GM12878 (cell line): ENCODE data around the gene PPP2R3A. TPM values are rescaled to one million over a fixed set of nuclear protein-coding genes. Genes with fewer than 3 reads are reported as not detected.

Source experiments
- ATAC-seq: fragments of 200-7000 bp; cut with Tn5 transposase; 3 replicates; pipeline ENCODE4 v1.9.1; 2020; ENCODE audit warnings: mild to moderate bottlenecking, moderate library complexity
- BruUV-seq: library from RNA; stranded (reverse); fragments of 400-500 nt; replicated peaks from 2 replicates; lab custom pipeline; 2021; lab: Mats Ljungman, UMichigan
- CTCF ChIA-PET: fragments of 300-600 bp; sonication (Branson Sonifier 250); formaldehyde crosslinking; extraction: SDS; loops from one replicate; lab custom pipeline; 2021; ENCODE audit warnings: inconsistent platforms; lab: Yijun Ruan, JAX
- POLR2A ChIA-PET: fragments of 350-600 bp; formaldehyde crosslinking; extraction: SDS; loops from one replicate; lab custom pipeline; 2021; ENCODE audit warnings: inconsistent platforms; lab: Charles Lee
- RAD21 ChIA-PET: fragments of 300-600 bp; sonication (Branson Sonifier 250); formaldehyde crosslinking; loops from one replicate; lab custom pipeline; 2023; ENCODE audit warnings: antibody characterized with exemption; ENCODE audit not compliant: unreplicated experiment; lab: Charles Lee
- SMC1A ChIA-PET: fragments of 300-600 bp; sonication (Branson Sonifier 250); formaldehyde crosslinking; loops from one replicate; lab custom pipeline; 2023; ENCODE audit not compliant: unreplicated experiment, uncharacterized antibody; lab: Charles Lee
- DNase-seq: peaks from one replicate; pipeline ENCODE4 v3.0.0-alpha.2; 2011; ENCODE audit warnings: low read depth, low spot score
- FAIRE-seq: peaks from 3 replicates; lab custom pipeline; 2011; peaks lifted over from hg19 to GRCh38; lab: Jason Lieb, UNC
- H2AFZ ChIP-seq: 2 replicates; pipeline ENCODE4 v1.6.0; 2011; ENCODE audit warnings: low read depth, low read length, control low read depth; ENCODE audit not compliant: control insufficient read depth
- H3K27ac ChIP-seq: 2 replicates; pipeline ENCODE4 v1.5.1; 2011; ENCODE audit warnings: control low read depth; ENCODE audit not compliant: control insufficient read depth, insufficient read depth
- H3K27me3 ChIP-seq, 2 experiments: replicated peaks in 1 of 2; 2 replicates each; pipeline versions ENCODE4 v1.6.0 to v1.6.1; 2011; ENCODE audit warnings: low read length in 1 of 2; ENCODE audit not compliant: control insufficient read depth in 2 of 2, insufficient read depth in 2 of 2
- H3K36me3 ChIP-seq, 2 experiments: 2 replicates each; pipeline ENCODE4 v1.5.1; 2011; ENCODE audit warnings: low read length in 1 of 2; ENCODE audit not compliant: control insufficient read depth in 2 of 2, insufficient read depth in 2 of 2
- H3K4me1 ChIP-seq: 2 replicates; pipeline ENCODE4 v1.6.1; 2011; ENCODE audit warnings: mild to moderate bottlenecking, low read length, moderate library complexity, mixed read lengths; ENCODE audit not compliant: control insufficient read depth, insufficient read depth
- H3K4me2 ChIP-seq: 2 replicates; pipeline ENCODE4 v1.6.0; 2011; ENCODE audit warnings: control low read depth; ENCODE audit not compliant: control insufficient read depth, insufficient read depth
- H3K4me3 ChIP-seq: fragments of 200-600 bp; sonication (generic); 2 replicates; pipeline ENCODE4 v1.5.1; 2016
- H3K79me2 ChIP-seq: 2 replicates; pipeline ENCODE4 v1.6.0; 2011; ENCODE audit warnings: low read length; ENCODE audit not compliant: control insufficient read depth, insufficient read depth
- H3K9ac ChIP-seq: 2 replicates; pipeline ENCODE4 v1.8.0; 2011; ENCODE audit warnings: low read length, control low read depth, mixed read lengths; ENCODE audit not compliant: control insufficient read depth, insufficient read depth
- H3K9me3 ChIP-seq: replicated peaks from 3 replicates; pipeline ENCODE4 v1.5.1; 2011; ENCODE audit warnings: mild to moderate bottlenecking, low read length; ENCODE audit not compliant: control insufficient read depth, insufficient read depth
- H4K20me1 ChIP-seq: 2 replicates; pipeline ENCODE4 v1.6.0; 2011; ENCODE audit not compliant: control insufficient read depth, insufficient read depth
- BHLHE40 ChIP-seq, 2 experiments: fragments of 450-650 bp in 1 of 2; IDR thresholded peaks; 2 replicates each; pipeline ENCODE4 v1.6.1; 2011 to 2017; ENCODE audit warnings: low read depth in 2 of 2, borderline replicate concordance in 1 of 2, improper control_type of control experiment in 1 of 2, low read length in 1 of 2, mild to moderate bottlenecking in 1 of 2
- KDM1A ChIP-seq: fragments of 200-600 bp; sonication (generic); IDR thresholded peaks from 2 replicates; pipeline ENCODE4 v1.6.1; 2016; ENCODE audit warnings: borderline replicate concordance
- PBX3 ChIP-seq: IDR thresholded peaks from 2 replicates; pipeline ENCODE4 v1.6.1; 2011; ENCODE audit warnings: mild to moderate bottlenecking, low read depth, low read length, moderate library complexity; ENCODE audit not compliant: insufficient replicate concordance
- RBBP5 ChIP-seq: fragments of 200-600 bp; sonication (generic); conservative IDR thresholded peaks from 2 replicates; pipeline ENCODE4 v1.6.1; 2016
- RELB ChIP-seq: fragments of 450-650 bp; IDR thresholded peaks from 2 replicates; pipeline ENCODE4 v1.6.1; 2017; ENCODE audit warnings: low read depth, mild to moderate bottlenecking, moderate library complexity
- STAT3 ChIP-seq: IDR thresholded peaks from 2 replicates; pipeline ENCODE4 v1.6.1; 2011; ENCODE audit warnings: low read depth, low read length, improper control_type of control experiment
- USF2 ChIP-seq: IDR thresholded peaks from 2 replicates; pipeline ENCODE4 v1.6.1; 2011; ENCODE audit warnings: low read depth, low read length, improper control_type of control experiment, borderline replicate concordance
- ZNF687 ChIP-seq: fragments of 450-650 bp; IDR thresholded peaks from 2 replicates; pipeline ENCODE4 v1.6.1; 2017; ENCODE audit warnings: mild to moderate bottlenecking, moderate library complexity
- WGBS: methylation state at CpG from one replicate; pipeline ENCODE4 v1.1.6; 2016; ENCODE audit warnings: low lambda C conversion rate; ENCODE audit not compliant: insufficient replicate concordance, insufficient coverage; ENCODE audit errors: missing lambda C conversion rate; 5-methylcytosine and 5-hydroxymethylcytosine counted together
- in situ Hi-C: fragments of 300-500 bp; cut with MboI; formaldehyde crosslinking; loops from 9 replicates; pipeline ENCODE4 v1.14.3; 2018; ENCODE audit warnings: mixed read lengths
- intact Hi-C: fragments of 100-400 bp; cut with micrococcal nuclease; formaldehyde crosslinking; loops from one replicate; pipeline ENCODE4 v1.14.2; 2022; ENCODE audit not compliant: unreplicated experiment
- polyA plus RNA-seq, 11 experiments: library from polyadenylated mRNA; depleted of rRNA in 4 of 11; unstranded in 6 of 11; stranded (reverse) in 5 of 11; fragments of >200 nt; fragmentation: Nextera tagmentation in 4 of 11; fragmentation: Illumina TruSeq in 1 of 11; extraction: Ambion mirVana in 4 of 11; extraction: Trizol in 1 of 11; gene quantifications; 1 replicate in 1 of 11; 2 replicates in 10 of 11; pipeline versions ENCODE4 v1.2.1 to v1.2.3, GENCODE V29; 2011 to 2016; ENCODE audit warnings: inconsistent platforms in 2 of 11, missing spikeins in 2 of 11, low read depth in 1 of 11
- total RNA-seq, 4 experiments: library from RNA; depleted of rRNA in 3 of 4; stranded (reverse); fragments of >200 nt in 3 of 4; fragmentation: Illumina TruSeq in 1 of 4; extraction: Trizol in 1 of 4; gene quantifications; 2 replicates each; pipeline versions ENCODE4 v1.2.1 to v1.2.3, GENCODE V29; 2013 to 2021

Gene PPP2R3A
- total and polyA plus RNA-seq, 10 of the 15 experiments (the other 5 are each of a cell fraction or from before 2014, with no cell fraction given) = under 0.01 to 0.16 (median 0.06) TPM; not detected in 5

- TF ChIP-seq BHLHE40 (IDR thresholded peaks at IDR 0.05; ENCODE audit: borderline replicate concordance in 1 of 2, low read depth in 2 of 2, low read length in 1 of 2) = no peak
- no peak for TF ChIP-seq RELB
- no peak for TF ChIP-seq KDM1A
- TF ChIP-seq RBBP5 = no peak
- TF ChIP-seq STAT3 = no peak
- TF ChIP-seq ZNF687 = no peak
Measured at GRCh38 chr3:136141291-136141785, 175.8 kb downstream of the PPP2R3A start (continued).

GRCh38 chr3:136141891-136142290 is 176.4 kb downstream of the PPP2R3A start:
- DNase-seq (no peak), FAIRE-seq (no peak), ATAC-seq (no peak; the same call in 1 of the 3 replicates)
- H3K36me3 ChIP-seq = no peaks in the 10 kb centered on the region; a peak in 1 of 4 replicates
- WGBS = 86% methylated on average over 4 of the region's 4 CpGs
- no peaks in the 10 kb centered on the region for H4K20me1 ChIP-seq
- no peak overlapping the region for H3K27ac ChIP-seq
- intact Hi-C loops (loop anchor here (5.0 kb wide), 1 partner anchor 65 kb away; no protein-coding TSS in a partner anchor), in situ Hi-C loops (no loop called here)
- TF ChIP-seq USF2 (no peak), PBX3 (no peak)
- H2AFZ ChIP-seq = no peak overlapping the region
- no peaks in the 10 kb centered on the region for H3K9me3 ChIP-seq
- no peaks in the 10 kb centered on the region for H3K79me2 ChIP-seq
- no peaks in the 10 kb centered on the region for H3K27me3 ChIP-seq
- H3K4me1 ChIP-seq = no peaks in the 10 kb centered on the region
- BruUV-seq = no TSS peak
- H3K9ac ChIP-seq = no peak overlapping the region
- no peak overlapping the region for H3K4me2 ChIP-seq
- ChIA-PET CTCF (interaction anchor here (0.6 kb wide), 1 partner anchor 224 kb away, joined by 3 read pairs; no protein-coding TSS in a partner anchor), SMC1A (interaction anchor here (0.6 to 1.1 kb wide), 2 partner anchors 34 to 358 kb away, joined by 3 read pairs; no protein-coding TSS in a partner anchor), POLR2A (no interaction called here), RAD21 (no interaction called here)
- no peak overlapping the region for H3K4me3 ChIP-seq
